ENCODE measurements around the gene CHML.
A peak's percentile ranks its signal among the peaks of the same experiment; 100 is the strongest.

Gene CHML

DNA sequence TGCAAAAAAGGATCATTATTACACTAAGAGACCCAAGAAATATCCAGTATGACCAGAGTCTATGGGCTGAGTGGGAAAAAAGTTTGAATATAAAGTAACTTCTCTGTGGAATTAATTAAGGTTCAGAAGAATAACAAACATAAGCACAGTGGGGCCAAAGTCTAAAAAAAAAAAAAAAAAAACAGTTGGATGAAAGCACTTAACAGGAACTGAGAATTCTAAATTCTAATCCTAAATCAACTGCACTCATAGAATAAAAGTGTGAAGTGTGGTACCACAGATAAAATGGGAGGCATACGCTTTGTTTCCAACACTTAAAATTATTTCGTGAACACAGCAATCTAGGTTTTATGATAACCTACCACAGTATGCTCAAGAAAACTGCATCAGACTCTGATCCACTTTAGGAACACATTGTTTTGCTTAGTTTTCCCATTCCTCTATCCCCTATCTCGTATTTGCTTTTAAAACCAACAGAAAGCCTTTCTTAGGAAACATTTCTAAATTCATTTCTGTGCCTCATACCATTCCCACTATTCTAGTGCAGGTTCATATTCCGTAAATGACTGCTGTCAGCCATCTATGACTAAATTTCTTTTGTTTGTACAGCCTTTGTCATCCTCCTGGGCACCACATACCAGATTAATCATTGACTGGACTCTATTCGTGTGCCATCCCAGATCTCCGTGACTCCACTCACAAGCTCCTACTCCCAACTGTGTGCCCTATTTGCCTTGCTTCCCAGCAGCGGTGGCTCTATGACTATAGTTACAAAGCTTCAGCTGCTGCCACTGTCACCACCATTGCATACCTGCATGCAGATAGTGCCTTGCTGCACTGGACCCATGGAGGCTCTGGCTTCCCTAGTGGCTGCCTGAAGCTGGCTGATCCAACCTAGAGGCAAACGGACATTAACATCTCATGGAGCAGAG lies 24.9 kb downstream of the CHML start:
- no peak for FAIRE-seq

DNA sequence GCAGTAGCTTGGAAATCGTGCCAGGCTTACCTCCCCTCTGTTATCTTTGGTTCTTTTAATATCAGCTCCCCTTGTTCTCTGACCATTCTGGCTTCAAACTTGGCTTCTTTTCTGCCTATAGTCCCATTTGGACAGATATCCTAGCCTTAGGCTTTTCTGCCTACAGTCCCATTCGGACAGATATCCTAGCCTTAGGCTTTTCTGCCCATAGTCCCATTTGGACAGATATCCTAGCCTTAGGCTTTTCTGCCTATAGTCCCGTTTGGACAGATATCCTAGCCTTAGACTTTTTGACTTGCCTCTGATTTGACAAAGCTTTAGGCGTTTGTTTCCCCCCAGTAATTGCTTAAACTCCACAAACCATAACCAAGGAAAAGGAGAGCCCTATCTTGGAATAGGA lies 25.6 kb downstream of the CHML start:
- no peak for FAIRE-seq

DNA sequence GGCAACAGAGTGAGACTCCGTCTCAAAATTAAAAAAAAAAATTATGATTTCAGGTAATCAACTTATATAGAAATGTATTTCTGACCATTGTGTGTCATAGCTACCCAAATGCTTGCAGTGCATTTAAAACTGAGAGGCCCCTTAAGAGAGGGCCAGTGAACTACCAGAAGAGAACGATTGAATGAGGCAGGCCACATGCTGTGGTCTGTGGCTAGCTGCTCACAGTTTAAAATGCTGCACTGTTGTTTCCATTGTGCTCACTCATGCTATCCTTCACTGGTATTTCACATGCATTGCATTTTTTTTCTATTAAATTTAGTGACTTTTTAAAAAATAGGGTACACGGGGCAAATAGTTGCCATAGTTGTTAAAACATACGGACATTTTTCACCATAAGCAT lies 26.0 kb downstream of the CHML start:
- FAIRE-seq = no peak

DNA sequence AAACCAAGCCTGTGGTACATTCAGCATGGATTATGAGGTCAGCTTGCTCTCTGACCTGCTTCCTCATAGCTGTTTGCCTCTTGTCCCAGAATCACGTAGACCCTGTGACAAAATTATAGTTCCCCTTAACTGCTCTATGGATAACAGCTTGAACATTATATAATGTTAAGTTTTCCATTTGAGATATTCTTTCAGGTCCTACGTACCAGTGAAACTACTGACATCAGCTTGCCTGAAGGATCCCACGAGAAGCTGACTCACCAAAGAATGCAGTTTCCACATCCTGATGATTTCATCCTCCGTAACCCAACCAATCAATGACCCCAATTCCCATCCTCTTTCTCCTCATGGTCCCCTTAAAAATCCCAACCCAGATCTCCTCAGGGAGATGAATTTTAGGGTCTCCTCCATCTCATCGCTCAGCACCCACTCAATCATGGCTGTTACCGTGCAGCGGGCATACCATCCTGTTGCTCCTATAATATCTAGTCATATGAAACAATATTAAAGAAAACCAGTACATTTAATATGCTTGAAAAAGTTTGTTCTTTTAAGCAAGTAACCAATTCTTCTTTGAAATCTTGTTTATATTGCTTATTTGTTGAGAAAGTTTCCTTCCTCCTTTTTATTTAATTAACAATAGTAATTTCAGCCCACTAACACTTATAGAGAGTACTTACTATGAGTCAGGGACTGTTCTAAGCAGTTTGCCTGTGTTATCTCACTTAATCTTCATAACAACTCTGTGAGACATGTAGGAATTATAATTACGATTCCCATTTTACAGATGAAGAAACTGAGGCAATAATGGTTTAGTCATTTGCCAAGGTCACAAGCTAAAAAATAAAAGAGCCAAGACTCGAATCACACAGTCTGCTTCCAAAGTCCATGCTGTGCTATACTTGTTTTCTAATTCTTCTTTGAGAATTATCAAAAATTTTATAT lies 27.4 kb downstream of the CHML start:
- no peak for FAIRE-seq

DNA sequence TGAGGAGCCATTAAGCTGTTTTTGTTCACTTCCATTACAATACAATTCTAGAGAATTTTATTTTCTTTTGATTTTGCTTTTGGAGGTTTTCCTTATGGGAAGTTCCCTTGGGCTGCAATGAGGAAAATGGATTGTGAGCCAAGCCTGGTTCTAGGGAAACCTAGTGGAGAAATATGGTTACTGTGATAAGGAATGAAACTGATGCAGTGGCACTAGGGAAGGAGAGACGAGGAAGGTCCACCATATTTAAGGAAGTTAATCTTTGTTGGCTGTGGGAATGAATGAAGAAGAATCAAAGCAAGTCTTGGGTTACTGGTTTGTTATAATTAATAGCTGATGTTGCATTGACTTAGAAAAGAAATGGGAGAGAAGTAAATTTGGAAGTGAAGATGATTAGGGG lies 28.4 kb downstream of the CHML start:
- FAIRE-seq = no peak

DNA sequence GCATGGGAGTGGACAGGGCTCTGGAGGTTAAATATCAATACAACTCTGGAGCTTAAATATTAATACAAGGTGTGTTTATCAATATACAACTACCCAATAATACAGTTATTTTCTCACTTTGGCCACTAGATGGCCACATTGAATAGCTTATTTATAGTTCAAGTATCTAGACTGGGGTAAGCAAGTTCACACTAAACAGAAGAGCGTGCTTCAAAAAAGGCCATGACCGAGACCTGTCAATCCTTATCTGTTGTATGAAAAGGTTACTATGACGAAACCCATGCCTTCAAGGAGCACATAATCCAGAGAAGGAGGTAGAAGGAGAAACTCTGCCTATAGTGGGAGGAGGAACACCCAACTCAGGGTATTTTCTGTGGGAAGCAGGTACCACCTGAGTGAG lies 29.1 kb downstream of the CHML start:
- FAIRE-seq = peak; percentile 95

DNA sequence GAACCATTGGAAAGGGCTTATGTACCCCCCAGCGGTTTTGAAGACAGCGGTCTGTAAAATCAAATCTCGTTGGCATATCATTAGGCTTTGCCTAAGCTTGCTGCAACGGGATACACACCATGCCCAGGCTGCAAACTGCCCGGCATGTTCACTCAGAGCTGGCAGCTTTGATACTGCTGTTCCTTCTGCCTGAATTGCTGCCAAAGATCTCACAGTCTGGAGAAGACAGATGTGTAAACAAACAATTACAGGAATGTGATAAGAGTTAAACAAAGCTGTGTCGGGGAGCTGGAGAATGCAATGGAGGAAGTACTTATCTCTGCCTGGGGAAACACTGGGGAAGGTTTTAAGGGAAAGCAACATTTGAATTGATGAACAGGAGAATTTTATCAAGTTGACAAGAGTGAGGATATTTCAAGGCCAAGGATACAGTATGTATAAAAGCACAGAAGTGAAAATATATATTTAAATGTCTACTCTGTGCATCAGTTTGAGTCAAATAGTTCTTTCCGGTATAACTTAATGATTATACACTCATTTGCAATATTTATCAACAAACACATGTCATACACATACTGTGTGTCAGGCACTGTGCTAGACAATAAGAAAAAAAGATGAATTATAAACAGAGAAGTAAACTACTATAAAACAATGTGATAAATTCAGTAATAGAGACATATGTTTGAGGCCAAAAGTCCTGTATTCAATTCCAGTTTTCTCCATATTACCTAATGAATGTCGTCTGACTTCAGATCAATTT lies 29.9 kb downstream of the CHML start:
- FAIRE-seq = no peak

DNA sequence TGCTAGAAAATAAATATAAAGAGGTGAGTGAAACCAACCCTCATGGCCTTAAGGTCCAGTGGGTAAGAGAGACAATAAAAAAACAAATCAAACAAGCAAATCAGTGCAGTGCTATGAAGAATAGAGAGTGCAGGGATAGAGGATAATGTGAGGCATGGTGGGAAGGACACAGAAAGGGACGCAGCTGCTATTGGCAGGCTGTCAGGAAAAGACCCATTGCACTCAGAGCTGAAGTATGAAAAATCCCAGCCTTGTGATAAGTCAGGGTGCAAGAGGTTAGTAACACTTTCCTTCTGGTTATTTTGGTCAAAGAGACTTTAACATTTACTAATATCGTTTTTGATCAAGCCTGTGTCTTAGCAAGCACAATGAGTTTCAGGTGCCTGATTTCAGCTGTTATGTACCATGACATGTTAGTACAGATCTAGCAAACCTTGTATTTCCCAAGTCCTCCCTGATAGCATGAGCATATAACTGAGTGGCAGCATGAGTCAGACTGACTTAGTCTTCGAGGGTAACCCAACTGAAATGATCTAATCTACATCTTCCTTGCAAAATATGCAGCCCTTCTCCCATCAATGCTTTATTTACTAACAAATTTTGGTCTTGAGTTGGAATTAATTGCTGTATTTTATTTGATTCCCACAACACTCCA lies 31.7 kb downstream of the CHML start:
- no peak for FAIRE-seq

DNA sequence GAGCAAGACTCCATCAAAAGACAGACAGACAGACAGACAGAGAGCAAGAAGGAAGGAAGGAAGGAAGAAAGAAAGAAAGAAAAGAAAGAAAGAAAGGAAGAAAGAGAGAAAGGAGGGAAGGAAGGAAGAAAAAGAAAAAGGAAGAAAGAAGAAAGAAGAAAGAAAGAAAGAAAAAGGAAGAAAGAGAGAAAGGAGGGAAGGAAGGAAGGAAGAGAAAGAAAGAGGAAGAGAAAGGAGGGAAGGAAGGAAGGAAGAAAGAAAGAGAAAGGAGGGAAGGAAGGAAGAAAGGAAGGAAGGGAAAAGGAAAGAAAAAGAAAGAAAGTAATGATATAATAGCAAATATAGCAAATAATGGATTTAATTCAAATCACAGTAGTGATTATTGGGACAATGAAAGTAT lies 32.7 kb downstream of the CHML start:
- FAIRE-seq = no peak

DNA sequence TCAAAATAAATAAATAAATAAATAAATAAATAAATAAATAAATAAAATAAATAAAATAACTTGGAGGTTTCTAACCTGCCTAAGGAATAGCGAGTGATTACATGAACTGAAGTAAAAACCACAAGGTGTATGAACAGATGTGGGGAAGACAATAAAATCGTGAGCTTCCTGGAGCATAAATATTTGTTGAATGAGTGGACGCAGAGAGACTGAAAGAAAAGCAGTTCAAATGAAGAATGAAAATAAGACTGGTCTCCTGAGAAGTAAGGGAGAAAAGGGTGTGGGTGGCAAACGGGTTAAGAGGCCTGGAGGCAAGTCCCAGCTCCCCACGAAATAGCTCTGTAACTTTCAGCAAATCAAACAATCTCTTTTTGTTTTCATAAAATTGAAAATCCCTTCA lies 33.6 kb downstream of the CHML start:
- FAIRE-seq = no peak

DNA sequence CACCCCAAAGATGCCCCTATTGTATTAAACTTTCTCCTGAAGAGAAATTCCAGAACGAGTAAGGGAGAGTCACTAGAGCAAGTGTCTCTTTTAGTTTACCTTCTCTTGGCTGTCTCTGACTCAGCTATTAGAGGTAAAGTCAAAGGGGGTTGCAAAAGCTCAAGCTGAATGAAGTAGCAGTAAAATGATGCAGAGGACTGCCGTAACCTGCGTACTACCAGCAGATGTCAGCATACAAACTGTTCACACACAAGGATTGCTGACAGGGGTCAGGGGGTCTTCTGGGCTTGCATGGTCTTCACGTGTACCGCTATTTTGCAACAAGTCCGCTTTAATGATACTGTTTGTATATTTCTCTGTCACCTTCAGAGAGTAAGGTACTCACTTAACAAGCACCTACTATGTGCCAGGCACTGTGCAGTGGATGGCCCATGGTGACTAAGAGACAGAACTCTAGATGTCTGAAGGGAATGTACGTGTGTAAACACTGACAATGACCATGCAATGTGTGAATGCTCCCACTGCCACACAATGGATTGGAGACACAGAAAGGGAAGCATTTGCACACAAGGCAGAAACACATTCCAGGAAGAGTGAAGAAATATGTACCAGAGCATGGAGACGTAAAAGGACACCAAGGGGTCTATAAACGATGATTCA lies 34.9 kb downstream of the CHML start:
- no peak for FAIRE-seq

DNA sequence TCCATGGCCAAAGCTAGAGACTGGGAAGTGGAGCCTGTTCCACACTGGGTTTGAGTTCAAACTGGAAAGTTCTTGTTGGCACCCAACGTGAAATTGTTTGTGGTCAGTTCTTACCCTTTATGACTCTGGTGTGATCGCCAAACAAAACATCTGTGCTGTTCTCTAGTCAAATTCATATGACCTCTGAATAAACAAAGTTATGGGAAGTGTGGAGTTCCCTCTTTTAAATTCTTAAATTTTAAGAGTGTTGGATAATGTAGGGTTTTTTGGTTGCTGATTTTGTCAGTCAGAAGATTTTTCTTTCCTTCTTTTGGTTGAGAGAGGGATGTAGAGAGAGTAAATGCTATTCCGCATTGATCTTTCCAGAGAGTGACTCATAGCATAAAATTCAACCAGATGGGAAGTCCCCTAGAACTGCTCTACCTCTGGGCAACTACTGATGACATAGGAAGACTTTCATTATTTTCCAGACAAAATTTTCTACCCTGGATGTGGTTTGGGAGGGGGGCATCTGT lies 36.4 kb downstream of the CHML start:
- no peak for FAIRE-seq

DNA sequence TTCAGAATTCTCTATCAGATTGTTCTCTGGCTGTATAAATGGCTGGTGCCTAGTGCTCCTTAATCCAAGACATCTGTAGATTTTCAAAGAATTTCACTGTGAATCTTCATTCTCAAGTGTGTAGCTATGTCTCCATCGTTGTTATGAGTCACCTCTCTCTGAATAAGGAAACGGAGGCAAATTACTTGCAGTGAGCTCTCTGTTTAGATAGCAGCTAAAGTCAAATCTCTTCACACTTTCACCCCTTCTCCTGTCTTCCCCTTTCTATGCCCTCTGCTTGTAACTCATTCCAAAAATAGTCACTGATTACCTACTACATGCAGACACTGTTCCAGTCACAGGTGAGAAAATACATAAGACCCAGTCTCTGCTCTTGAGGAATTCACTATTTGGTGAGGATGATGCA lies 39.7 kb downstream of the CHML start:
- FAIRE-seq = no peak

DNA sequence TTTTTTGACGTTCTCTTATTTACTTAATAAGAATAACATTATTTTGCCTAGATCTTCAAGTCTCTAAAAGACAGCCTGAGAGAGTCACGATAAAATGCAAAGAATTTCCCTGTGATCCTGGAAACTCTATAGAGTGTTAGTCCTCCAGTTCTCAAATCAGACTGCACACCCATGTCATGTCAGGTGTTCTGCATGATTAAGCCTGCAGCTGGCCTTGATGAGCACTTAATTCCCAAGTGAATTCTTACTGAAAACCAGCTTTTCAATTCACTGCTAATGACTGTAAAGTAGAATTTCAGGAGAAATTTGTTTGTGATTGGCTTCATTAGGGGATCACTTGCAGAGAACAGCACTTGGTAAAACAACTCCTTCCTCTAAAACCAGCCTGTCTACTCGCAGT lies 41.9 kb downstream of the CHML start:
- FAIRE-seq = no peak

DNA sequence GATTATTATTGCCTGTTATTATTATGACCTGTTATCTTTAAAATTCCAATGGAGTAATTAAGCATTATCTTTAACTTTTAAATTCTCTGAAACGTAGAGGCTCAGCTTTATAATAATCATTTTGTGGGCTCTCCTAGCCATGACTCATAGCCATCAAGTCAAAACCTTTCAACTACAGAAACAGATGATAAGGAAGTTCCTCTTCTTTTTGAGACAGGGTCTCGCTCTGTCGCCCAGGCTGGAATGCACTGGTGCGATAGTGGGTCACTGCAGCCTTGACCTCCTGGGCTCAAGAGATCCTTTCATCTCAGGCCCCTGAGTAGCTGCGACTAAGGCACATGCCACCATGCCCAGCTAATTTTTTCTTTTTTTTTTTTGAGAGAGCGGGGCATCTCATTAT lies 43.5 kb downstream of the CHML start:
- FAIRE-seq = no peak

DNA sequence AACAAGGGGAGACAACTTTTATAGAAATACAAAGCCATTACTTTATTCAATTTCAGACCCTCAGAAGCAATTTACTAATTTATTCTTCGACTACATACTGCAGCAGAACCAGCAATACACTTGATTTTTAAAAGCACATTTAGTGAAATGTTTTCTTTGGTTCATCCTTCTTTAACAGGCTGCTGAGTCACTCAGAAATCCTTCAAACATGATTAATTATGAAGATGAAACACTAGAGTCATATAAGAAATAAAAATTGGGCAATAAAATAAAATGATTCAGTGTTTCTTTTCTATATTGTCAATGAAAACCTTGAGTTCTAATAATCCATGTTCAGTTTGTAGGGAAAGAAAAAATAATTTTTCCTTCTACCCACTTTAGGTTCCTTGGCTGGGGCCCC lies 47.0 kb downstream of the CHML start:
- FAIRE-seq = no peak

DNA sequence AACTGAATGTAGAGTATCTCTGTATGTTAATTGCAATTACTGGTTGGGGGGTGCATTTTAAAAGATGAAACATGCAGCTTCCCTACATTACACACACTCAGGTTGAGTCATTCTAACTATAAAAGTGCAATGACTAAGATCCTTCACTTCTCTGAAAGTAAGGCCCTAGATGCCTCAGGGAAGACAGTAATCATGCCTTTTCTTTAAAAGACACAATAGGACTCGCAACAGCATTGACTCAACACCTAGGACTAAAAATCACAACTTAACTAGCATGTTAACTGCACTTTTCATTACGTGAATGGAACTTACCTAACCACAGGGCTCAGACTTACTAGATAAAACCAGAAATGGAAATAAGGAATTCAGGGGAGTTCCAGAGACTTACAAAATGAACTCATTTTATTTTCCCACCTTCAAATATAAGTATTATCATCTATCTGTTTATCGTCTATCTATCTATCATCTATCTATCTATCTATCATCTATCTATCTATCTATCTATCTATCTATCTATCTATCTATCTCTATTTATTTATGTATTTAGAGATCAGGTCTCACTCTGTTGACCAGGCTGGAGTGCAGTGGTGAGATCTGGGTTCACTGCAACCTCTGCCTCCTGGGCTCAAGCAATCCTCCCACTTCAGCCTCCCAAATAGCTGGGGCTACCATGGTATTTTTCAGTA lies 47.8 kb downstream of the CHML start:
- FAIRE-seq = no peak

DNA sequence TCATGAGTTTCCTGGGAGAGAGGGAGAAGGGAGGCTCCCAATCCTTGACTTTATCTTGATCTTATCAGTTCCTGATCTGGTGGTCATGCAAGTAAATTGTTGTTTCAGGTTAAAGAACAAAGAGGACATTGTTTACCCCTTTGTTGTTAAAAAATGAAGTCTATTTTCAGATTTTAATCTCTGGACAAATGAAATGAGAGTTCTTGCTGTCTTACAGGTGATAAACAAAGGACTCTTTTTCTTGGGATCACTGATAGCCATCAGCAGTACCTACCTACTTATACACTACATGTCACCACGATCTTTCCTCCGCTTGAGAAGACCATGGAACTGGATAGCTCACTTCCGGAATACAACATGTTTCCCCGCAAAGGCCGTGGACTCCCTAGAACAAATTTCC lies 48.4 kb downstream of the CHML start:
- no peak for FAIRE-seq

DNA sequence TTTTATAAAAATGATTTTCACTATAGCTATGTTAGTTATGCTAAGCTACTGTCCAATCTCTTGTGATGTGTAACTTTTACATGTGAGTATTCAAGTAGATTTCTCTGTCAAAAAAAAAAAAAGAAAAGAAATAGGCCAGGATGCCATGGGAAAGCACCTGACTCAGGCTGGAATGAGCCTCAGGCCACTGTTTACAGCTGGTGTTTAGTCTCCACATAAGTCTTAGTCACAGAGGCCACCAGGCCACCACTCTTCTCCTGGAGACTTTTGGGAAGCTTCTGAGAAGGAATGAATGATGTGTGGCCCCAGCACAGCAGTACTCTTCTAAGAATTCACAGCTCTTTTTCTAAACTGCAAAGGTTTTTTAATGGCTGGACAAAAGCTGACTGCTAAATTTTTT lies 48.9 kb downstream of the CHML start:
- no peak for FAIRE-seq

DNA sequence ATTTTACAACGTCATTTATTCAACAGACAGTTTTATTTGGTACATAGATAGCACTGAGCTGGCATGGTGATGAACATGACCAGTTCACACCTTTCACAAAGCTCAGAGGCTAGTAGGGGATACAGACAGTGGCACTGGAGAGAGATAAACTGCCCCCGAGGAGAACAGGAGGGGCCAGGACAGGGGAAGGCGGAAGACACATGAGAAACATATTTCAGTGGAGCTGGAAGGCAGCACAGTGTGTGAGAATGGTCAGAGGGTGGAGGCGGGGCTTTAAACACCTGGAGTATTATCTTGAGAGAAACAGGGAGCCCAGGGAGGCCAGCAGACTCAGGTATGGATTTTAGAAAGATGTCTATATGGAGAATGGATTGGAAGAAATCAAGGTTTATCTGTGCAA lies 49.5 kb downstream of the CHML start:
- FAIRE-seq = no peak

All from TTC549 (cell line).